Endothelial cell (in vitro differentiated cells): ENCODE data around the gene UNC5CL. TPM values are rescaled to one million over a fixed set of nuclear protein-coding genes. Genes with fewer than 3 reads are reported as not detected.

Experiments used
- DNase-seq: peaks from one replicate; pipeline ENCODE4 v3.0.0; 2021; ENCODE audit warnings: low spot score
- H3K27ac Mint-ChIP-seq: one replicate; pipeline ENCODE4 v1.8.0; 2021; ENCODE audit warnings: mixed read lengths, inconsistent platforms; ENCODE audit not compliant: unreplicated experiment
- H3K27me3 Mint-ChIP-seq: one replicate; pipeline ENCODE4 v1.8.0; 2021; ENCODE audit warnings: mild to moderate bottlenecking, moderate library complexity, mixed read lengths, inconsistent platforms; ENCODE audit not compliant: unreplicated experiment
- H3K36me3 Mint-ChIP-seq: one replicate; pipeline ENCODE4 v1.8.0; 2021; ENCODE audit warnings: mild to moderate bottlenecking, low read depth, mixed read lengths, inconsistent platforms; ENCODE audit not compliant: unreplicated experiment
- H3K4me1 Mint-ChIP-seq: one replicate; pipeline ENCODE4 v1.8.0; 2021; ENCODE audit warnings: mild to moderate bottlenecking, mixed read lengths, inconsistent platforms; ENCODE audit not compliant: unreplicated experiment
- H3K4me3 Mint-ChIP-seq: one replicate; pipeline ENCODE4 v1.8.0; 2021; ENCODE audit warnings: mild to moderate bottlenecking, mixed read lengths, inconsistent platforms; ENCODE audit not compliant: unreplicated experiment
- H3K9me3 Mint-ChIP-seq: one replicate; pipeline ENCODE4 v1.8.0; 2021; ENCODE audit warnings: mixed read lengths, inconsistent platforms; ENCODE audit not compliant: unreplicated experiment
- total RNA-seq: library from RNA; stranded (reverse); fragmentation: NEBNext Ultra II Directional; extraction: Animal tissue kit (Norgen Biotek cat#: 25700); gene quantifications from one replicate; pipeline ENCODE4 v1.2.1, GENCODE V29; 2021; ENCODE audit not compliant: unreplicated experiment
- TF ChIP-seq, protein P1 (sequence below): fragments of 200-600 bp; sonication (generic); IDR thresholded peaks from one replicate; pipeline ENCODE4 v1.5.0; 2021; ENCODE audit warnings: antibody characterized with exemption; ENCODE audit not compliant: unreplicated experiment

Gene UNC5CL
- total RNA-seq, 1 donor from 2014 or later = 0.59 TPM

DNA sequence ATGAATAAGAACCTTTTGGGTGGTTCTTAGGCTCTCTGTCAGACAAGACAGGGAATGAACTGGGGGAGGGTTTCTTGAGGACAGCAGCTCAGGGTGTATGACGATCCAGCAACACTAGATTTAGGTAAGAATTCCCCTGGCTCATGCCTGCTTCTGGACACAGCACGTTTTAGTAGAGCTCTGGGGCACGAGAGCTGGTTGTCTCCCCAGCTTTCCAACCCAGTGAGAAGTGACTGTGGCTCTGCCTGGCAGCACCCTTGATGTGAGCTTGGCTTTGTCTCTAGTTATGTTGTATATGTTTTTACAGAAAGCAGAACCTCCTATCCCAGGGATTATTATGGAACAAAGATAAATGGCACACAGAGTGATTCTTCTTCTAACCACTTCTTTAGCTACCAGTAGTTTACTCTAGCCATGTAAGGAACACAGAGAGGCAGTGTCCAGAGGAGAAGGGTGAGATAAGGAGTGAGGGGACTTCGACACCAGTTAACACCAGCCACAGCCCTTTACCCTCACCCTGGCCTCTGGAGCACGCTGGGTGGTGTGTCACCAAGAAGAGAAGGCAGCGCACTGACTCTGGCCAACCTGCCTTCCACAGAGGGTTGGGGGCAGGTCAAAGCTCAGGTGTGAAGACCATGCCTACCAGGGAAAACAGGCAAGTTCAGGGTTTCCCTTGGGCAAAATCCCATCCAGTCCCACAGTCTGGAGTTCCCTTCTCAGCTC lies 17.9 kb upstream of the UNC5CL start:
- H3K36me3 Mint-ChIP-seq = no peaks in the 10 kb centered on the region
- H3K27ac Mint-ChIP-seq = no peak overlapping the region
- DNase-seq = no peak
- H3K27me3 Mint-ChIP-seq = peaks cover 4% of the 10 kb centered on the region
- H3K9me3 Mint-ChIP-seq = no peaks in the 10 kb centered on the region
- TF ChIP-seq, protein P1, sequence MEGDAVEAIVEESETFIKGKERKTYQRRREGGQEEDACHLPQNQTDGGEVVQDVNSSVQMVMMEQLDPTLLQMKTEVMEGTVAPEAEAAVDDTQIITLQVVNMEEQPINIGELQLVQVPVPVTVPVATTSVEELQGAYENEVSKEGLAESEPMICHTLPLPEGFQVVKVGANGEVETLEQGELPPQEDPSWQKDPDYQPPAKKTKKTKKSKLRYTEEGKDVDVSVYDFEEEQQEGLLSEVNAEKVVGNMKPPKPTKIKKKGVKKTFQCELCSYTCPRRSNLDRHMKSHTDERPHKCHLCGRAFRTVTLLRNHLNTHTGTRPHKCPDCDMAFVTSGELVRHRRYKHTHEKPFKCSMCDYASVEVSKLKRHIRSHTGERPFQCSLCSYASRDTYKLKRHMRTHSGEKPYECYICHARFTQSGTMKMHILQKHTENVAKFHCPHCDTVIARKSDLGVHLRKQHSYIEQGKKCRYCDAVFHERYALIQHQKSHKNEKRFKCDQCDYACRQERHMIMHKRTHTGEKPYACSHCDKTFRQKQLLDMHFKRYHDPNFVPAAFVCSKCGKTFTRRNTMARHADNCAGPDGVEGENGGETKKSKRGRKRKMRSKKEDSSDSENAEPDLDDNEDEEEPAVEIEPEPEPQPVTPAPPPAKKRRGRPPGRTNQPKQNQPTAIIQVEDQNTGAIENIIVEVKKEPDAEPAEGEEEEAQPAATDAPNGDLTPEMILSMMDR = no peak
- H3K4me1 Mint-ChIP-seq = peaks cover 10% of the 10 kb centered on the region
- no peak overlapping the region for H3K4me3 Mint-ChIP-seq

DNA sequence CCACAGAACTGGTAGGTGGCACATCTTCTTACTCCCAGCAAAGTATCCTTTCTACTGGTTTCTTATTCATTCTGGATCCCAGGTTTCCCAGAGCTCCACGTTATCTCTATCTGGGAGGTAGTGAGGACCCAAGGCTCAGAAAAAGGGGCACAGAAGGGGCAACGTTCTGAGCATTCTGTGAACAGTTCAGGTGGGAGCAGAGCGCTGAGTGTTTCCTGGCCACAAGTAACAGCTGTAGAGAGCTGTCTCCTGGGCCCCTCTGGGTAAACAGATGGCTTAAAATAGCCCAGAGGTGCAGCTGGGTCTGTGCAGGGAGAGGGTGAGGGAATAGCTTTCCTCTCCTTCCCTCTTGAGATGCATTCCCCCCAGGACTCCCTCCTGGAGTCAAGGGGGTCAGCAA lies 16.1 kb upstream of the UNC5CL start:
- no peaks in the 10 kb centered on the region for H3K36me3 Mint-ChIP-seq
- H3K27ac Mint-ChIP-seq = no peak overlapping the region
- no peak overlapping the region for H3K4me3 Mint-ChIP-seq

DNA sequence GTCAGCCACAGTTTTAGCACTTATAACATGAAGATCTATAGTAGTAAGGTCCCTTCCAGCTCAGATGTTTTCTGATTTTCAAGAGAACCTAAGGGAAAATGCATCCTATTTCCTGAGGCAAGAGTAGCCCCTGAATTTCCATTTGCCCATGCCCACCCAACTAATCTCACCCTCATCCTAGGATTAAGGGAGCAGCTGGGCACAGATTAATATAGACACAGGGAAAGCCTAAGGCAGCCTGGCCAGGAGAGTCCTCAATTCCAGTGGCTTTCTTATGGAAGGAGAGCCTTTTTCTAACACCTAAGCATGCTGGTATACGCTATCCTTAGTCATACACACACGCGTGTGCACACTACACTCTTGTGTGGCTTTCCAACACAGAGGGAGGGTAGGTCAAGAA lies 15.5 kb upstream of the UNC5CL start:
- H3K27ac Mint-ChIP-seq = no peak overlapping the region

More for the DNA sequence above, 16.1 kb upstream of the UNC5CL start:
- no peak for DNase-seq
- Mint-ChIP-seq H3K4me1 (peaks cover 17% of the 10 kb centered on the region), H3K27me3 (peaks cover 6% of the 10 kb centered on the region), H3K9me3 (no peaks in the 10 kb centered on the region)
- TF ChIP-seq, protein P1 = no peak

DNA sequence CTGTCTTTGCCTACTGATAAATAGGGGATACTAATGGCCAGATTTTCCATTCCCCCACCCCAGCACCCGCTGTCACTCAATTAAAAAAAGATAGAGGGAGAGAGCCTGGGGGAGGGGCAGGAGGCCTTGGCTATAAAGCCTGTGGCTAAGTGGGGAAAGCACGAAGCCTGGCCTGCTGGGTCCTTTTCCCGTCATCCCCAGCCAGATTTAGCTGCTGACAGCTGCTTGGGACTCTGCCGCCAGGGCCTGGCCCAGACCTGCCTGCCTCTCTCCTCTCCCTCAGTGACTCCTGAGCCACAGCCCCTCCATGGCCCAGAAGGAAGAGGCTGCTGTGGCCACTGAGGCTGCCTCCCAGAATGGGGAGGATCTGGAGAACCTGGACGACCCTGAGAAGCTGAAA lies 14.0 kb upstream of the UNC5CL start, which contains the start of gene APOBEC2:
APOBEC2 (plus strand) TSS at position 162 of the 400 bp plus-strand sequence; CDS start at position 308, 146 bp downstream.
- no peak for DNase-seq
- Mint-ChIP-seq H3K9me3 (no peaks in the 10 kb centered on the region), H3K27ac (peak within 1 kb of the TSS; percentile 57), H3K4me1 (peaks cover 17% of the 10 kb centered on the region), H3K27me3 (peaks cover 6% of the 10 kb centered on the region), H3K4me3 (peak within 1 kb of the TSS; percentile 0), H3K36me3 (no peaks in the 10 kb centered on the region)
- TF ChIP-seq, protein P1 = no peak

More for the DNA sequence above, 15.5 kb upstream of the UNC5CL start:
- peaks cover 6% of the 10 kb centered on the region for H3K27me3 Mint-ChIP-seq
- DNase-seq = no peak
- peaks cover 17% of the 10 kb centered on the region for H3K4me1 Mint-ChIP-seq
- TF ChIP-seq, protein P1 = no peak
- no peak overlapping the region for H3K4me3 Mint-ChIP-seq
- H3K36me3 Mint-ChIP-seq = no peaks in the 10 kb centered on the region
- no peaks in the 10 kb centered on the region for H3K9me3 Mint-ChIP-seq

DNA sequence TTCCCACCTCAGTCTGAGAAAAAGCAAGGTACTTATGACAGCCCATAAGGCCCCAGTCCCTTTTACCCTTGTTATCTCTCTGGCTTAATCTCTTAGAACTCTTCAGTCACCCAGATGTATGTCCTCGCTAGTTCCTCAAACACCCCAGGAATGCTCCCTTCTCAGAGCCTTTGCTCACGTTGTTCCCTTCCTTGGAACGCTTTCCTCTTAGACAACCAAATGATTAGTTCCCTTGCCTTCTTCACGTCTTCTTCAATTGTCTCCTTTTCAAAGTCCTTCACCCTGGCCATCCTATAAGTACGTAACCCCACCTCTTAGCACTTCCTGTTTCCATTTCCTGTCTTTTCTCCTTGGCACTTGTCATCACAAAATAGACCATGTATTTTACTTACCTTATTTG lies 12.9 kb upstream of the UNC5CL start:
- Mint-ChIP-seq H3K4me1 (peaks cover 17% of the 10 kb centered on the region), H3K27ac (peak overlapping the region; percentile 57), H3K4me3 (peak overlapping the region; percentile 0), H3K9me3 (no peaks in the 10 kb centered on the region), H3K27me3 (peaks cover 8% of the 10 kb centered on the region), H3K36me3 (no peaks in the 10 kb centered on the region)
- no peak for DNase-seq
- TF ChIP-seq, protein P1 = no peak
